Activated CD4-positive, alpha-beta T cell treated with anti-CD3 and anti-CD28 coated beads, Interleukin-2, amount 50 U/mL, for 4 hours (primary cell): ENCODE data around the gene DENND1A.
"Not testable (repeated sequence)": the region's sequence is repeated elsewhere in the genome, so short reads cannot be mapped to it uniquely, and the experiment has no call there.

Source experiments
- DNase-seq, 2 experiments: peaks; one replicate each; pipeline ENCODE4 v3.0.0-alpha.2; 2020

The DENND1A gene

GRCh38 chr9:123929870-123930831 is at the start of gene DENND1A:
DENND1A (minus strand) TSS chr9:123930126; CDS start chr9:123929905, 221 bp downstream.
- DNase-seq: peak; percentile 82 to 84

- no peak for DNase-seq
These were observed 49.1 kb upstream of the DENND1A start for GRCh38 chr9:123978981-123979380.

- DNase-seq: not testable (repeated sequence)
These were observed 46.7 kb upstream of the DENND1A start for GRCh38 chr9:123976579-123976978.

- no peak for DNase-seq
These were observed 45.9 kb upstream of the DENND1A start for GRCh38 chr9:123975871-123976270.

GRCh38 chr9:123974471-123974870 is 44.5 kb upstream of the DENND1A start:
- no peak for DNase-seq

GRCh38 chr9:123973590-123974223 is 43.8 kb upstream of the DENND1A start:
- no peak for DNase-seq

- DNase-seq: no peak
These were observed 42.7 kb upstream of the DENND1A start for GRCh38 chr9:123972618-123973017.

- DNase-seq: no peak
These were observed 37.4 kb upstream of the DENND1A start for GRCh38 chr9:123967323-123967722.

GRCh38 chr9:123965801-123966686 is 36.1 kb upstream of the DENND1A start:
- no peak for DNase-seq

GRCh38 chr9:123964761-123965160 is 34.8 kb upstream of the DENND1A start:
- DNase-seq: no peak

- no peak for DNase-seq
These were observed 31.0 kb upstream of the DENND1A start for GRCh38 chr9:123960965-123961364.

- DNase-seq: no peak
These were observed 30.4 kb upstream of the DENND1A start for GRCh38 chr9:123960366-123960765.

GRCh38 chr9:123959787-123960186 is 29.9 kb upstream of the DENND1A start:
- no peak for DNase-seq

GRCh38 chr9:123957731-123958130 is 27.8 kb upstream of the DENND1A start:
- DNase-seq: no peak

GRCh38 chr9:123957168-123957721 is 27.3 kb upstream of the DENND1A start:
- DNase-seq: no peak

GRCh38 chr9:123955637-123956036 is 25.7 kb upstream of the DENND1A start:
- no peak for DNase-seq

GRCh38 chr9:123954518-123955280 is 24.8 kb upstream of the DENND1A start:
- no peak for DNase-seq

GRCh38 chr9:123952641-123953495 is 22.9 kb upstream of the DENND1A start:
- DNase-seq: no peak

- DNase-seq: no peak
These were observed 18.4 kb upstream of the DENND1A start for GRCh38 chr9:123948286-123948685.

GRCh38 chr9:123947326-123947725 is 17.4 kb upstream of the DENND1A start:
- DNase-seq: no peak
